Measurements from ENCODE around the gene KXD1.
"Not testable (repeated sequence)": the region's sequence is repeated elsewhere in the genome, so short reads cannot be mapped to it uniquely, and the experiment has no call there.

Gene KXD1

GRCh38 chr19:18557411-18558201 lies at the start of gene KXD1:
Gene KXD1, plus strand, starts transcription at chr19:18557870. Its CDS starts 4,187 bp downstream, at chr19:18562057.
- DNase-seq, result peak; percentile 99

GRCh38 chr19:18508585-18508984 lies 49.1 kb upstream of the KXD1 start:
- DNase-seq, result no peak

GRCh38 chr19:18510216-18510615 lies 47.5 kb upstream of the KXD1 start:
- no peak for DNase-seq

GRCh38 chr19:18513868-18514267 lies 43.8 kb upstream of the KXD1 start:
- no peak for DNase-seq

GRCh38 chr19:18514800-18515682 lies 42.6 kb upstream of the KXD1 start:
- DNase-seq, result peak; percentile 63

- no peak for DNase-seq
Observed at GRCh38 chr19:18515959-18516358, 41.7 kb upstream of the KXD1 start.

- DNase-seq, result no peak
Observed at GRCh38 chr19:18517606-18518005, 40.1 kb upstream of the KXD1 start.

- DNase-seq, result no peak
Observed at GRCh38 chr19:18518639-18519038, 39.0 kb upstream of the KXD1 start.

GRCh38 chr19:18519962-18520847 lies 37.5 kb upstream of the KXD1 start:
- DNase-seq, result peak; percentile 85

- peak; percentile 46 for DNase-seq
Observed at GRCh38 chr19:18520848-18521691, 36.6 kb upstream of the KXD1 start.

GRCh38 chr19:18521692-18522123 lies 36.0 kb upstream of the KXD1 start, which contains the start of gene ELL:
Gene ELL, minus strand, starts transcription at chr19:18522070. Its CDS starts 15 bp downstream, at chr19:18522055.
- DNase-seq, result no peak

- DNase-seq, result peak; percentile 99
Observed at GRCh38 chr19:18522124-18522861, 35.4 kb upstream of the KXD1 start.

- DNase-seq, result not testable (repeated sequence)
Observed at GRCh38 chr19:18522862-18523440, 34.7 kb upstream of the KXD1 start.

- peak; percentile 36 for DNase-seq
Observed at GRCh38 chr19:18523841-18524240, 33.8 kb upstream of the KXD1 start.

GRCh38 chr19:18526316-18526715 lies 31.4 kb upstream of the KXD1 start:
- no peak for DNase-seq

GRCh38 chr19:18529782-18530181 lies 27.9 kb upstream of the KXD1 start:
- no peak for DNase-seq

- DNase-seq, result no peak
Observed at GRCh38 chr19:18531485-18531884, 26.2 kb upstream of the KXD1 start.

GRCh38 chr19:18532168-18532890 lies 25.3 kb upstream of the KXD1 start:
- no peak for DNase-seq

- DNase-seq, result no peak
Observed at GRCh38 chr19:18533058-18533457, 24.6 kb upstream of the KXD1 start.

GRCh38 chr19:18536475-18536874 lies 21.2 kb upstream of the KXD1 start:
- DNase-seq, result no peak

Data from DMS53 (cell line).